NCI-H146 treated with DMSO at 0.1 percent for 48 hours (cell line): ENCODE data around the gene RIMBP2.

Source experiments
- DNase-seq: peaks from one replicate; lab custom pipeline; 2025; ENCODE audit not compliant: unreplicated experiment; lab: John Stamatoyannopoulos, UW

Gene RIMBP2

GRCh38 chr12:130468700-130469245 is 247.3 kb downstream of the RIMBP2 start:
- no peak for DNase-seq

- DNase-seq: no peak
Observed at GRCh38 chr12:130468186-130468585, 247.9 kb downstream of the RIMBP2 start.

DNA sequence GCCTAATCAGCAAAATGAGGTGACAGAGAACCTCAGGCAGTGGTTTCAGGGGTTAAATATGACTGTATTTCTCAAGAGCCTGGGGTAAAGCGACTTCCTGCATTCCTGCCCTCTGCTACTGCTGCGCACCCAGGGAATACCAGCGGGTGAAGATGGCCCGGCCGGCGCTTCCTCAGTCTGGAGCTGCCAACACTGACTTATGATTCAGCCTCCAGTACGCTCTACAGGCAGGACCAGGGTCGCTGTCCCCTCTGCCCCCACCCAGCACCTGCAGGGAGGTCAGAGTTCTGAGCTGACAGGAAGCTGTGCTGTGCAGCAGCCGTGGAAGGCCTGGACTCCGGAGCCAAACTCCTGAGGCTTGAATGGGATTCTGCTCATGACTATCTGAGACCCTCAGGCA is 250.5 kb downstream of the RIMBP2 start:
- DNase-seq: no peak

- DNase-seq: no peak
Observed at GRCh38 chr12:130465046-130465445, 251.1 kb downstream of the RIMBP2 start.

DNA sequence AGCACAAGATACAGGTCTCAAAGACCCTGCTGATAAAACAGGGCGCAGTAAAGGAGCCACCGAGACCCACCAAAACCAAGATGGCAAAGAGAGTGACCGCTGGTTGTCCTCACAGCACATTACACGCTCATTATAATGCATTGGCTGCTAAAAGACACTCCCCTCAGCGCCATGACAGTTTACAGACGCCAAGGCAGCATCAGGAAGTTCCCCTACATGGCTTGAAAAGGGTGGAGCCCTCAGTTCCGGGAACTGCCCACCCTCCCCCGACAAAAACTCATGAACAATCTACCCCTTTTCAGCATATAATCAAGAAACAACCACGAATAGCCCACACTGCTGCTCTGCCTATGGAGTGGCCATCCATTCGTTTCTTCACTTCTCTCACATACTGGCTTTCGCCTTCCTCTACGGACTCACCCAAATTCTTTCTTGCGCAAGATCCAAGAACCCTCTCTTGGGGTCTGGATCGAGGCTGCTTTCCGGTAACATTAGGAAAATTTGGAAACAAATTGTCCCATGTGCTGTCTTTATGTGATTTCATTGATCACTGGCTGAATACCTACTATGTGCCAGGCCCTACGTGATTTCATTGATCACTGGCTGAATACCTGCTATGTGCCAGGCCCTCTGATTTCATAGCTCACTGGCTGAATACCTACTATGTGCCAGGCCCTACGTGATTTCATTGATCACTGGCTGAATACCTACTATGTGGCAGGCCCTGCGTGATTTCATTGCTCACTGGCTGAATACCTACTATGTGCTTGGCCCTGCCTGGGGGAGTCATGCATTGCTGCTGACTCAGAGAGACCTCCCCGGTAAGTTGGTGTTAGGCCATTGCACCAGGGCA is 252.1 kb downstream of the RIMBP2 start:
- no peak for DNase-seq

GRCh38 chr12:130463275-130463658 is 252.8 kb downstream of the RIMBP2 start:
- DNase-seq: no peak

DNA sequence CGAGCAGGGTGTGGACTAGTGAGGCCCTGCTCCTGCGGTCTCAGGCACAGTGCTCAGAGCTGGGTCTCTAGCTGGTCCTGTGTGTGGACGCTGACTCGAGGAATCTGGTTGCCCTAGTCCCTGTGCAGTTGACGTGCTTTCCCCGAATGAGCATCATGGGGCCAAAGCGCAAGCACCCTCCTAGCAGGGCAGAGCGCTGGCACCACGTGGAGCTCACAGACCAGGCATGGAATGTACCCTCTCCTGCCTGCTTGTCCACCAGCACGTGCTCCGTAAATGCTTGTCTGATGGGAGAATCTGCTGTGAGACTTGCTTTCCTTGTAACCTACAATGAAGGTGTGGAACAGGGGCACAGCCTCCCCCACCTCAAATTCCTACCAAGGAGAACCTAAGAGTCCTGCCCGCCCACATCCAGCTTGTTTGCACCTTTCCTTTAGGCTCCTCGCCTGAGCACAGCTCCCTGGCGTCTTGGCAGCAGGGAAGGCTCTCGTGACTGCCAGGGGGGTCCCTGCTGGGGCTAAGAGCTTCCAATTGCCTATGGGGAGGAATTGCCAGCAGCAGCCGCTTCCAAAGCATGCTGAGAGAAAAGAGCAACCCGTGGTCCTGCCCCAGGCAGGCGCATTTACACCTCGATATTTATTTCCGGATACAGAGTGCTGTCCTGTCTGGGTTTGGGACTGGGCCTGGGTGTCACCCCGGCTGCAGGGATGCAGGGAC is 253.4 kb downstream of the RIMBP2 start:
- DNase-seq: no peak

DNA sequence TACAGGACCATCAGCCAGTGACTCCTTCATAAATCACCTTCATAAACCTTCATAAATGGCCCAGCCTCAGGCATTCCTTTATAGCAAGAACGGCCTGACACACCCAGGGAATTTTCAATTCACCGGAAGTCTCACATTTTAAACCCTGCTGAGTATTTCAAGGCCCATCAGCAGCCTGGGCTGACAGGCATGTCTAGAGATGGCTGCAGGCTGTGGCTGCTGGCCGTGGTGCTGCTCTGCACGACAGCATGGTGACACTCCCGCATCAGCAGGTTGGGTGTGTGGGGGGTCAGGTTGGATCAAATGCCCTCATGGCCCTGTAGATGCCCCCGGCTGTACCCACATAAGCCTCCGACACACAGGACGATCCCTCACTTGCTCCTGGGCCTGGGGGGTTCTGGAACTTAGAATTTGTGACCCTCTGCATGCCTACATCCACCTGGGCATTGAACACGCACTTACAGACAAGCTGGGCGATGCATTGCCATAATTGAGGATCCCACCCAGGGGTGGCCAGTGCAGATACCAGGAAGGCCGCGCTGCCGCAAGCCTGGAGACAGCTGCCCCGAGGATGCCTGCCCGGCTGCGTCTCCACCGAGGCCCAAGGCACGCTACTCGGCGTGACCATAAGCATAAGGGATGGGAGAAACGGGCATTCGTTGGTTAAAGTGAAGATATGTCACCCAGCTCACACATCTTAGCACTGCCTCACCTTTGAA is 254.1 kb downstream of the RIMBP2 start:
- no peak for DNase-seq

GRCh38 chr12:130461447-130461815 is 254.7 kb downstream of the RIMBP2 start:
- no peak for DNase-seq

DNA sequence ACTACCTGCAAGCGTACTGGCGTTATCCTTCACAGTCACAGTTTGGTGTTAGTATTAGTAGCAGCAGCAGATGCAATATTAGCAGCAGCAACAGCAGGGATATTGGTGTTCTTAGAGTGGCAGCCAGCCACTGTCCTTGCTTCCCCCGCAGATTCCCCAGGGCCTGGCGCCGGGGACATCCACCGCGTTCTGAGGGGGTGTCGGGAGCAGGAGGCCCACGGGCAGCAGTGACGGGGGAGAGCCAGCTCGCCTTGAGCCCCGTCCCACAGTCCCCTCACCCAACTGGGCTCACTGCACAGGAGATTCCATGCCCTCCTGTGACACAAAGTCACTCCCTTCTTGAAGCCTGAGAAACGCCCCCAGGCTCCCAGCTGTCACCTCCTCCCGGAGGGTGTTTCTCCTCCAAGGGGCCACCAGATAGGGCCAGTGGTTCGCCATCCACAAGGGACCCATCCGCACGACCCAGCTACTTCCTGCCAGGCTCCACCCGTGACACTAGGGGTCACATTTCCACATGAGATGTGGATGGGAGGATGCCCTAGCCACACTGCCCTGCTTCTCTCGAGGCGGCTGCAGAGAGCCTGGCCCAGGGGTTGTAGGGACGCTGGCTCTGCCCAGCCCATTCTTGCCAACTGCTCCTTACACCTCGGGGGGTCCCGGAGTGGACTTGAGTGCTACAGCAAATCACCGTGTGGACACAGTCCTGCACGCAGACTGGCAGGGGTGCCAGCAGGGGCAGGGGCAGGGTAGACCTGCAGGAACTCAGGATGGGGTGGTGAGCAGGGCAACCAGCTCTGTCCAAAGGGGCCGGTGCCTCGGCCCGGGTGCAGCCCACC is 255.3 kb downstream of the RIMBP2 start:
- no peak for DNase-seq

DNA sequence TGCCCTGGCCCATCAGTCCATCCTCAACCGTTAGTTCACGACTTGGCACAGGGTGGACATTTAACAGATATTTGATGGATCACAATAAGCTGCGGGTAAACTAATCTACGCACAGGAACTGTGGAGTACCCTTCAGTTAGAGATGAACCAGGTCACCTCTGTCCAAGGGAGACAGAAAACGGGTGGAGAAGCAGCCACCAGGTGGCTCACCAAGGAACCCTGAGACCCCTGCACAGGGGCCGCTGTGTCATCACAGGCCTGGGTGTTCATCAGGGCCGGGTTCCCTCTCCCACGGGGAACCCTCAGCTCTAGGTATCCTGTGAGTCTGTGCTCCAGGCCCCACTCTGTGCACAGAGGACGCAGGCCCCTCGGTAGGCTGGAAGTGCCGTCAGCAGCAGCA is 256.2 kb downstream of the RIMBP2 start:
- no peak for DNase-seq

DNA sequence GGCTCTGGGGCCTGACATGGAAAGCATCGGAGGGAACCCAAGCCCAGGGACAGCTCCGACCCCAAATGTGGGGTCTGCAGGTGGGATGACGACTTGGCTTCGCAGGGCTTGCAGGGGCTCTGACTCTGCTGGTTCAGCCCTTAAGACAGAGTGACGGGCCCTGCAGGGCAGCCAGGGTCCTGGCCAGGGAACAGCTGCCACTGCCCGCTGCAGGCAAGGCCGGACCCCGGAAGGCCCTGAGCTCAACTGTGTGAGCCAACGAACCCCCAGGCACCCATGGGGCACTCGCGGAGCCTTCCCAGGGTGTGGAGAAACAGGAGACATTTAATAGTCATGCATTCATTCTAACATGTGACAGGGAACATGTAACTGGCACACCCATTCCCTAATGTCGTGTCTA is 257.8 kb downstream of the RIMBP2 start:
- DNase-seq: no peak

DNA sequence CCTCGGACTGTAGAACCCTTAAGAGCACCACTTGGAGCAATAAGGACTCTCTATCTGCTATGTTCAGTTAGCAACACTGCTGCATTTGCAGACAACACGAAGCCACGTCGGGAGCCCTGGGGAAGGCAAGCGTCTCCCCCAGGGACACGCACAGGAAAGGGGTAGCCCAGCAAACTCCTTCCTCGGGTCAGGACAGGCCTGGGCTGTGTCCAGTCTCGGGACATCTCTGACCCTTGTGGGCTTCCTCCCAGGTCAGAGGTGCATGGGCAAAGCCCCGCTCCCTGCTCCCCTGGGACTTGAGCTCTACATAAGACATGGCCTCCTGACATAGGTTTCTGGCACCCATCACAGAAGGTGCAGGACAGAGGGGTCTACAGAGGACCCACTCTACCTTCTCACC is 258.9 kb downstream of the RIMBP2 start:
- no peak for DNase-seq

- DNase-seq: no peak
Observed at GRCh38 chr12:130456375-130457199, 259.5 kb downstream of the RIMBP2 start.

DNA sequence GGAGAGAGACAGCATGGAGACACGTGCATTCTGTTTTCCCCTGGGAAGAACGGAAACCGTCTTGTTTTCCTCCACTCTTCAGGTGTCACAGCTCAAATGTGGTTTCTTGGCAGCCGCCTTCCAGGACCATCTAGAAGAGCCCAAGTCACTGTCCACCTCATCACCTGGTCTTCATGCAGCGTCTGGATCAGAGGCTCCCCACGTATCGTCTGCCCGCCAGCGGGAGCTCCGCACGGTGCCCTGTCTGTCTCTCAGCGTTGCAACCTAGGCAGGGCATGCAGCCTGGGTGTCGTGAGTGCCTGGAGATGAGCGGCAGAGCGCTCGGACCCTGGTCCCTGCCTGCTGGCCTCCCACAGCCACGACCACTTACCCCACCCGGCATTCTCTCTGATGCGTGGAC is 260.9 kb downstream of the RIMBP2 start:
- no peak for DNase-seq

DNA sequence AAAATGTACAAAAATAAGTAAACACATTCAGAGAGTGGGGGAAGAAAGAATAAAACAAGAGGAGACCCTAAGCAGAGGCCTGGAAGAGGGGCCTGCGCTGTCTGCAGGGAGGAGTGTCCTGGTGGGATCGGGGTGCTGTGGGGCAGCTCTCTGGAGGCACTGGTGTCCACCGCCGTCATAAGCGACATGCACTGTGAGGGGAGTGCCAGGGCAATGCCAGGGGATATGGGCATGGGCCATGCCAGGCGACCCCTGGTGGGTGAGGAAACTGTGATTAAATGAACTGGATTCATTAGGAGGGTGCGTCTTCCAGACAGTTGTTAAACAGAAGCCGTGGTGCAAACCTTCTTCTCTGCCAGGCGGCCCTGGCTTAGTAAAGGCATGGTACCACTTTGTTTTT is 261.8 kb downstream of the RIMBP2 start:
- no peak for DNase-seq

- DNase-seq: no peak
Observed at GRCh38 chr12:130452546-130452945, 263.6 kb downstream of the RIMBP2 start.

GRCh38 chr12:130451001-130451930 is 264.8 kb downstream of the RIMBP2 start:
- no peak for DNase-seq

GRCh38 chr12:130449291-130449690 is 266.8 kb downstream of the RIMBP2 start:
- no peak for DNase-seq
